OCI-LY7 (cell line): ENCODE data around the gene SHC1.

Source experiments
- EZH2phosphoT487 ChIP-seq: fragments of 200-600 bp; sonication (generic); IDR thresholded peaks from 2 replicates; pipeline ENCODE4 v1.6.1; 2018; ENCODE audit warnings: low read depth, borderline replicate concordance, mild to moderate bottlenecking, mixed run types, antibody characterized with exemption, low read length, moderate library complexity, mixed read lengths
- TF ChIP-seq, protein P1 (sequence below): fragments of 200-600 bp; sonication (generic); conservative IDR thresholded peaks from 2 replicates; pipeline ENCODE4 v1.5.1; 2014; ENCODE audit warnings: mild to moderate bottlenecking, antibody characterized with exemption, low read length, moderate library complexity, mixed read lengths

GRCh38 chr1:154970631-154971340, at the start of gene SHC1:
- TF ChIP-seq, protein P1, sequence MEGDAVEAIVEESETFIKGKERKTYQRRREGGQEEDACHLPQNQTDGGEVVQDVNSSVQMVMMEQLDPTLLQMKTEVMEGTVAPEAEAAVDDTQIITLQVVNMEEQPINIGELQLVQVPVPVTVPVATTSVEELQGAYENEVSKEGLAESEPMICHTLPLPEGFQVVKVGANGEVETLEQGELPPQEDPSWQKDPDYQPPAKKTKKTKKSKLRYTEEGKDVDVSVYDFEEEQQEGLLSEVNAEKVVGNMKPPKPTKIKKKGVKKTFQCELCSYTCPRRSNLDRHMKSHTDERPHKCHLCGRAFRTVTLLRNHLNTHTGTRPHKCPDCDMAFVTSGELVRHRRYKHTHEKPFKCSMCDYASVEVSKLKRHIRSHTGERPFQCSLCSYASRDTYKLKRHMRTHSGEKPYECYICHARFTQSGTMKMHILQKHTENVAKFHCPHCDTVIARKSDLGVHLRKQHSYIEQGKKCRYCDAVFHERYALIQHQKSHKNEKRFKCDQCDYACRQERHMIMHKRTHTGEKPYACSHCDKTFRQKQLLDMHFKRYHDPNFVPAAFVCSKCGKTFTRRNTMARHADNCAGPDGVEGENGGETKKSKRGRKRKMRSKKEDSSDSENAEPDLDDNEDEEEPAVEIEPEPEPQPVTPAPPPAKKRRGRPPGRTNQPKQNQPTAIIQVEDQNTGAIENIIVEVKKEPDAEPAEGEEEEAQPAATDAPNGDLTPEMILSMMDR: no peak
- no peak for TF ChIP-seq EZH2phosphoT487
